NCI-H1694 (cell line): ENCODE results near the gene NCK2.

ENCODE experiments used
- DNase-seq: peaks from one replicate; lab custom pipeline; 2025; lab: John Stamatoyannopoulos, UW

Gene NCK2

GRCh38 chr2:105813405-105813804 is 68.7 kb downstream of the NCK2 start:
- no peak for DNase-seq

- DNase-seq, result no peak
These were observed 69.7 kb downstream of the NCK2 start for GRCh38 chr2:105814291-105814940.

- DNase-seq, result no peak
These were observed 70.7 kb downstream of the NCK2 start for GRCh38 chr2:105815401-105815800.

DNA sequence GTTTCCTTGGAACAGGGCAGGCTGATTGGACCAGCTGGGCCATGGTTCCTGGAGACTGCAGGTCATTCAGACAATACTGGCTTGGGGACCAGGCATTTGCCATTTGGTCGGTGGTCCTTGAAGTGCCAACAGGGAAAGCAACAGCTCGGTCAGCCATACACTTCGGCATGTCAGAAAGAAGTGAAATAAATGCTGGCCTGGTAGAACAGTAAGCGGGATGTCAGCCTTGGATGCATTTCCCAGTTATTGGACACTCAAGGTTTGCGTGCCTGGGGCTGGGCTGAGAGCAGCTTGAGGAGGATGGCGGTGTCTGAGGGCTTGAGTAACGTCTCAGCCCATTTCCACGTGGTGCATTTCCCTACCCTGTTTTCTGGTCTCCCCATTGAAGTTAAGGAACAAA is 75.4 kb downstream of the NCK2 start:
- no peak for DNase-seq

- DNase-seq, result no peak
These were observed 76.0 kb downstream of the NCK2 start for GRCh38 chr2:105820691-105821090.

GRCh38 chr2:105821428-105822125 is 76.9 kb downstream of the NCK2 start:
- DNase-seq, result peak; percentile 7

DNA sequence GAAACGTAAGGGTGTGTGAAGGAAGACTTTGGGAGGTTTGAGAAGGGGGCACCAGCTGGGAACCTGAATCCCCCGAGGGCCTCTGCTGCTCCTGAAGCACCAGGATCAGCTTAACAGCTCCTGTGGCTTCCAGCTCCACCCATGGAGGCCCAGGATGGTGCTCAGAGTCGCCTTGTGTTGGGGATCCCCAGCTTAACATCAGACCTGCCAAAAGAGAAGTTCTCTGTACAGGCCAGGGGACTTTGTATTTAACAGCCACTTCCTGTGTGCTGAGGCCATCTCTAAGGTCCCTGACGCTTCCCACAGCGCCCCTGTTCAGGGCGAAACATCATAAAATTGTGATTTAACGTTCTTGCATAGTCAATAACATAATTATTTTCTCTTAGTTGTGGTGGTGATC is 77.5 kb downstream of the NCK2 start:
- no peak for DNase-seq

GRCh38 chr2:105824446-105824845 is 79.7 kb downstream of the NCK2 start:
- no peak for DNase-seq

GRCh38 chr2:105827351-105828096 is 82.8 kb downstream of the NCK2 start:
- DNase-seq, result no peak

DNA sequence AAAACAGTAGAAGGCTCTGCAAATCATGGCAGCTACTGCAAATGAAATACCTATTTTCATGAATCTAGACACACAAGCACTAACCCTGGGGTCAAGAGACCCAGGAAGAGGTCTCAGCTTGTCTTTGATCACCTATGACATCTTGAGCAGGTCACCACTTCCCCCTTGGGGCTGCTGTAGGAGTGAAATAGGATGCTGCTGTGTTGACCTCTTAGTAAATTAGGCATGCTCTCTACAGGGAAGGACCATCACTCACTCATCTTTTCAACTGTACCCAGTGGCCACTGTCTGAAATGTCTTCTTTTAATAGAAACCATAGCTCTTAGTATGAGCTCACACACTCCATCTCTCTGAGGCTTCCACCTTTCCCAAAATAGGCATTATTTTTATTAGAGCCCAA is 83.8 kb downstream of the NCK2 start:
- no peak for DNase-seq

DNA sequence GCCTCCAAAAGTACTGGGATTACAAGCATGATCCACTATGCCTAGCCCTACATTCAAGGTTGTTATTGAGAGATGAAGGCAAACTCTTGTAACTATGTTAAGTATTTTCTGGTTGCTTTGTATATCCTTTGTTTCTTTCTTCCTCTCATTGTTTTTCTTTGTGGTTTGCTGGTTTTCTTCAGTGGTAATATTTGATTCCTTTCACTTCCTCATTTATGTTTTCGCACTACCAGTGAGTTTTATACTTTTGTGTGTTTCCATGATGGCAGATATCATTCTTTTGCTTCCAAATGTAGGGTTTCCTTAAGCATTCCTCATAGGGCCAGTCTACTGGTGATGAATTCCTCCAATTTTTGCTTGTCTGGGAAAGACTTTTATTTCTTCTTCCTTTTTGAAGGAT is 90.2 kb downstream of the NCK2 start:
- no peak for DNase-seq

GRCh38 chr2:105836341-105836740 is 91.6 kb downstream of the NCK2 start:
- DNase-seq, result no peak

DNA sequence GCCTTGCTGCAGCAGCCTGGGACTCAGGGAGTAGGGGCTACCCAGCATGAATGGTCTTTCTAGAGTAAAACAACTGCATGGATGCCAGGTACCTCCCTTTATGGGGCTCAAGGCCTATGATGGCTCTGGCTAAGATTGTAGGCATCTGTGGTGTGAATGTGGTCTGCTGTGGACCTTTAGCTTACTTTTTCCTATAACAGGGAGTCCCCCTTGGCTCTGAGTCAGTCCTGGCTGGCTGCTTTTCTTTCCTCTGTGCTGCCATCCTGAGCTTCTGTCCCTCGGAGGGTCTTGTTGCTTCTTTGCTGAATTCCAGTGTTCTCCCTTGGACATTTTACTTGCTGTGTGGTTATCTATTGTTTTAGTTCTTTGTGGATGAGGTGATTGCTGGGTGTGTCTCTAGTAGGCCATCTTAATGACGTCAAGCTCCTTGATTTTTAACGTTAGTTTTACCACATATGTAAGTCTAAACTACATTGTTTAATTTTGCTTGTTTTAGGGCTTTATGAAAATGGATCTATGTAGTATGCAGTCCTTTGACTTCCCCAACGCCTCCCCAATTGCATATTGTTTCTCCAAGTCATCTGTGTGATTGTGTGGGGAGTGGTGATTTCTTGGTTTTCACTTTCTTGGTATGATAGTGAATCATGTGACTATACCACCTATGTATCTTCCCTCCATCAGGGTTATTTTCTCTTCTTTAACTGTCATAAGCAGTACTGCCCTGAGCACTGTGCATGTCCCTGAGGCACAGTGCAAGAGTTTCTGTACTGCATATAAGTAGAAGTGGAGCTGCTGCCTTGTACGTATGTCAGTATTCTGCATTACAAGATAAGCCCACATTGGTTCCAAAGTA is 92.4 kb downstream of the NCK2 start:
- no peak for DNase-seq

GRCh38 chr2:105839793-105840192 is 95.1 kb downstream of the NCK2 start:
- DNase-seq, result no peak

GRCh38 chr2:105840933-105841332 is 96.2 kb downstream of the NCK2 start:
- no peak for DNase-seq

DNA sequence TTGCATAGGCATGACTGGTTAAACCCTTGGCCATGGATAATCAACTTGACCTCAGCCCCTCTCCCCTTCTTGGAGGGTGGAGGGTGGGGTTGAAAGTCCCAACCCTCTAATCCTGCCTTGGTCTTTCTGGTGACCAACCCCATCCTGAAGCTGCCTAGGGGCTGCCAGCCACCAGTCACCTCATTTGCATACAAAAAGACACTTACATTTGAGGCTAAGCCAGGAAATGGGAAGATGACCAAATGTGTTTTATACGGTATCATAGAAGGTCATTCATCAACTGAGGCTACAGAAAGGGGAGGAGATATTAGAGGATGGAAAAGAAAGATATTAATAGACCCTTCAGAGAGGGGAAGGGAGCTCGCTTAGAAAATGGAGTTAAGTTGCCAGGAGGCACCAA is 96.8 kb downstream of the NCK2 start:
- no peak for DNase-seq

DNA sequence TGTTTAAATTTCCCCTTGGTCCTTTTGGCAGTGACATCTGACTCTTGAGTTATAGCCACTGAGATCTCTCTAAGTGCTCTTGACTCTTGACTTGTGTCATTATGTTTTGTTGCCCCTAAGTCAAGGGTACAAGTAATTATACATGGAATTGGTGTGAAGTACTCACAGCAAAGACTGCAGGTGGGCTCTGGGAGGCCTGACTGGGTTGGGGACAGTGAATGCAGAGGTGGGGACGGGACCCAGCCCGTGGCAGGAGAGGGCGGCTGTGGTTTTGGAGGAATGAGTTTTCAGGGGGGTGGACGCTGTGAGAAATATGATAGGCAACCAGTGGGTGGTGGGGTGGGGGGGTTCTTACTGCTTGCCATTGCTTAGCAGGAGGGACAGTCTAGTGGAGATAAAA is 97.8 kb downstream of the NCK2 start:
- DNase-seq, result no peak

GRCh38 chr2:105843476-105844374 is 99.0 kb downstream of the NCK2 start:
- no peak for DNase-seq

DNA sequence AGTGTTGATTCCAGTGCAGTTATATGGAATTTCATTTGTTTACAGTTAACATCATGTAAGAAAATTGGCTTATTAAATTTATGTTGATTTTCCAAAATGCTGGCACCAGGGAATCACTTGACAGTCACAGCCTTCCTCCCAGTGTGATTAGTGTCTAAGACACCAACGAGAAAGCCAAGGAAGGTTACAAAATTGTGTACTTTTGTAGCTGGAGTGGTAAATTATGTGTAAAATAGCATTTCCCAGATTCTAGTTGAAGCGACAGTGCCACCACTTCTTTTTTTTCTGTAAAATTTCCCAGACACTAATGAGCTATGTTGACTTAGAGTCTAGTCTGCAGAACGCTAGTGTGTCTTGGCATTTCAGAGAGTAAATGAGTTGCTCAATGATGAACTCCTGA is 101.3 kb downstream of the NCK2 start:
- no peak for DNase-seq

GRCh38 chr2:105847056-105847455 is 102.3 kb downstream of the NCK2 start:
- DNase-seq, result no peak

DNA sequence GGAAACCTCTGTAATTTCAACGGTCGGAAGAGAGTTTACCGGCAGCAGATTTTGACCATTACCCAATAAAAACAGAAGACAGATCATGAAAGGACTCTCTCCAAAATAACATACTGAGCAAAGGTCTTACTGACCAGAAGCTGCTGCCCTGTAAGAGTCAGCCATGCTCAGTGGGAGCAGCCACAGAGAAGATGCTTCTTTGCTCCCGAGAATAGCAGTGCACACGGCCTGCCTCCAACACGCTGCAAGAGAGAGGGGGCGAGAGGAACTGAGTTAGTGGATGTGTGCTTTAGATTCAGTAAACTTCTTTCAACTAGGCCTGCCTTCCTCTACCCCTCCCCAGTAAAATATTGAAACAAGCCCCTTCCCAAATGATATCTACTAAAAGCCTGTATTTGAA is 103.7 kb downstream of the NCK2 start:
- no peak for DNase-seq
